ENCODE data around the gene ITGA1.
A peak's percentile ranks its signal among the peaks of the same experiment; 100 is the strongest.

Gene ITGA1

DNA sequence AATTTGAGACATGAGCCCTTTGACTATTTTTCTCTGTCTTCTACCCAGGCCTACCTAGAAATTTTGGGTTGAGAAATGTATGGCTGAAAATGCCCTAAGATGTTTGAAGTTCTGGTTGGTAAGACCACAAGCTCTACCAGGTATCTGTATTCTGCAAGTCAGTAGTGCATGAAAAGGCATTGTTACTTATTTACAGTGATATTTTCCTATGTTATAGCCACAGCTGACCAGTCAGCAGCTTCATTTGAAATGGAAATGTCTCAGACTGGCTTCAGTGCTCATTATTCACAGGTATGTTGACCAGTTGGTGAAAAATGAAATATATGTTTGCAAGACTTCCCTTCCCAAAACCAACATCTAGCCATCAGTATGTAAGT lies 109.5 kb downstream of the ITGA1 start:
- DNase-seq (ENCODE audit: low spot score), result no peak

DNA sequence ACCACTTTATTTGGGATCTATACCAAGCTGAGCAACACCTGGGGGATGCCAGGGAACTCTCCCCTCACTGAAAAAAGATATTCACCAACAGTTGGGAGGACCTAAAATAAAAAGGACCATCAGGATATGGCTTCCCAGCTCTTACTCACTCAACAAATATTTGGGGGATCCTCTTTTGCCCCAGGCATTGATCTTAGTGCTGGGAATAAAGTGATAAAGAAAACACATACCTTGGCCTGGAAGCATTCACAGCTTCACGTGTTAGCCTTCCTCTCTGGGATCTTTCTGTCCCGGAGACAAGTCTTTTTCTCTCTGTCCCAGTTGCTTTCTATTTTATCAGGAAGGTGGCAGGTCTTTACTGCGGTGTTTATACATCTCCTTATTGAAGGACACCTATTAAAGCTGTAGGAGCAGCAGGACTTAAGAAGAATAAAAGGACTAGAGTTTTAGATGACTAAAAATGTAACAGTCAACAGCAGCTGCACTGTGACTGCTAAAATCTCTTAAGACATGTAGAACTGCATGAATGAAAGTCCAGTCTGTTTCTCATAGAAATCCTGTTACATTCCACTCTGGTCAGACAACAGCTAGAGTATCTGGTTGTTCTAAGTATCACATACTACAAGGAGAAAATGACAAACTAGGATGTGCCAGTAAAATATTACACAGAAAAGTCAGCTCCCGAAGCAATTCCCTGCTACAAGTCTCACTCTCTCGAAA lies 111.4 kb downstream of the ITGA1 start:
- DNase-seq (ENCODE audit: low spot score), result no peak

DNA sequence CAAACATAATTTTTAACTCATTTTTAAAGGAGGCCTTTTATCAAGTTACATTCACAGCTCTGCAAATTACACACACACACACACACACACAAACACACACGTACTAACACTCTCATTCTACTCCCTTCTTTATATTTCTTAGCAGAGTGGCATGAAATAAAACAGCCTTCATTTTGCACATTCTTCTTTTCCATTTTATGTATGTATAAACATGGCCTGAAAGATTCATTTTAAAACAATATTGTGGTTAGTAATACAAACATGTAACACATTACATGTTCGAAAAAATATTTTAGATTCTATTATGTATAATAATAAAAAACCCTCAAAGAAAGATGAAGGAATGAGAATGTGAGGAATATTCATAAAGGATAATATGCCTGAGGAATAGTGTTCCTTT lies 115.4 kb downstream of the ITGA1 start:
- no peak for DNase-seq (ENCODE audit: low spot score)

DNA sequence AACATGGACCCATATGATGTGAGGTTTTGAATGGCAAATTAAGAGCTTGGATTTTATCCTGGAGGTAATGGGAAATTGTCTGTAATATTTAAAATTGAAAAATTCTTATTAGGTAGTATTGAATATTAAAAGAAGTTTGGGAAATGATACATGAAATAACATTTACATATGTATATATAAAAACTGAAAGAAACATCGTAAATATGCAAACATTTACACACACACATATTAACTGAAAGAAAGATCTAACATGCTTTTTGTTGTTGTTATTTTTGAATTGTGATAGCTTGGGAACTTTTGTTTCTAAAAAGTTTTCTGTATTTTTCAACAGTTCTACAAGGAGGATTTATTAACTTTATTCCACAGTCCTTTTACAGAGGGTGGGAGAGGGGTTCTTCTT lies 118.6 kb downstream of the ITGA1 start:
- DNase-seq (ENCODE audit: low spot score), result no peak

DNA sequence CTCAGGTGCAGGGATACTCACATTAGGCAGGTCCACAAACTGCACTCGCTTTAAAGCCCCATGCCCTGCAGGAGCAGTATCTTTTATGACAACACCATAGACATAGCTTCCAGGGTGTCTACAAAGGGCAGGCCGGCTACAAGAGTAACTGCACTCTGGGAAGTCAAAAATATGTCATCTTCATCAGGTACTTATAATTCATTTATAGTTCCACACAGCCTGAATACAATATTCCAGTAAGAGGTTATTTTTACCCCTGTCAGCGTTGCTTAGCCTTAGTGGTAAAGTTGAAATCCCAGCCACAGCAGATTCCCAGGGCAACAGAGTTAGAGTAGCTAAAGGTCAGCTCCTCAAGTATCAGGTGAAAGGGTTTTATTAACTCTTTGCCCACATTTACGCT lies 119.1 kb downstream of the ITGA1 start:
- DNase-seq (ENCODE audit: low spot score), result no peak

DNA sequence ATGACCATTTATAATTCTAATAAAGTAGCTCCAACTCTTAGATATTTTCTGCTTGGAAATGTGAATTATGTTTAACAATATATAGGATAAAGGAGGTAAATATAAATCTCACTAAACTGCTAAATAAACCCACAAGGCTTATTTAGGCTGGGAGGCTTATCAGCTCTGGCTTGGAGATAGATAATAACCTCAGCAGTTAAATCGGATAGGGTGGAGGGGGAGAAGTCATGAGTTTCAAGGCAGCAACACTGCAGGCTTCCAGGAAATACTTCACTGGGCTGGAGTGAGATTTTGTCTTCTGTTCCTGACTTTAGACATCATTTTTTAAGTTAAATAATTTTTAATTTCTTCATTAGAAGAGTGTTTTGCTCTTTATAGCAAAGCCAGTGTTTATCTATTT lies 121.5 kb downstream of the ITGA1 start:
- no peak for DNase-seq (ENCODE audit: low spot score)

DNA sequence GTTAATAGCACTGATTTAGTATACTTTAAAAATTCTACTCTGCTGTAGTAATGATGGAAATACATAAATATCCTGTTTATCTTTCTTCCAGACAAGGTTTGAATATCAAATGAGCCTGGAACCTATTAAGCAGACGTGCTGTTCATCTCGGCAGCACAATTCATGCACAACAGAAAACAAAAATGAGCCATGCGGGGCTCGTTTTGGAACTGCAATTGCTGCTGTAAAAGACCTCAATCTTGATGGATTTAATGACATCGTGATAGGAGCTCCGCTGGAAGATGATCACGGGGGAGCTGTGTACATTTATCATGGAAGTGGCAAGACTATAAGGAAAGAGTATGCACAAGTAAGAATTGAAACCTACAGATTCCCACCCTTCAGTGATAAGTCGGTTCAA lies 122.4 kb downstream of the ITGA1 start:
- DNase-seq (ENCODE audit: low spot score), result no peak

DNA sequence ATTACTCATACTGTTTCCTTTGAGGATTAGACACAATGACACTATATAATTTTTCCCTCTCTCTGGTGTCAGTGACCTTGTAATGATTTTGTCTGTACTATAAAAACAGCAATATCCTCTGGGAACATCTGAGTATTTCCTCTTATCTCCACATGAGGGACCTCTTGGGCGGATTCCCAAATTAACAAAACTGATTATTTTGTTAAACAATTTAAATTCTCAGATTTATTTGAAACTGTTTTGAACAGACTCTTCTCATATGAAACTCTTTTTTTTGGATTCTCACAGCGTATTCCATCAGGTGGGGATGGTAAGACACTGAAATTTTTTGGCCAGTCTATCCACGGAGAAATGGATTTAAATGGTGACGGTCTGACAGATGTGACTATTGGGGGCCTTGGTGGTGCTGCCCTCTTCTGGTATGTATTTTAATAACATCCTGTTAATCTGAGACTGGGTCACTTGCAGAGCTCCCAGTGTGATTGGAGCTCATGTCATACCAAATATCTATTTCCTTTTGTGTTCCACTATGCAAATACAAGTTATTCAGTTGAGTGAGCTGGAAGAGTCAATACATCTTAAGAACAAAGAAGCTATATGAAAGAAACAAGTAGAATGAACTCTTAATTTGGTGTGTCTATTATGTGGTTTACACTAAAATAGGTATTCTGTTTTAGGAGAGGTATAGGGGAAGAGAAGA lies 127.6 kb downstream of the ITGA1 start:
- DNase-seq (ENCODE audit: low spot score), result peak; percentile 68

DNA sequence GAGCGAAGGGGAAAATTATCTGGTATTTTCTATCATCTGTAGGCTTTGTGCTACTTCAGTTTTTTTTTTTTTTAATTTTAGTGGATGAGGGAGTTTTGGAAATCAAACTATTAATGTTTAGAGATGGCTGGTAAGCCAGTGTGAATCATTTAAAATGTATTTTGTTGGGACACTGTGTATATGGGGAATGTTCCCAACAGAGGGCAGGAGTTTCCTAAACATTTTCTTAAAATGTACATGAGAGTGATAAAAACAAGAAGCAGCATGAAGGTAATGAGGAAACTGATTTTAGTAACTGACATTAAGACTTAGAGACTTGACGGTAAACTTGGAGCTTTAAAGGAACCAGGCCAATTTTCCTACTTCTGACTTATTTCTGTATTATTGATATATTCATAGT lies 133.2 kb downstream of the ITGA1 start:
- no peak for DNase-seq (ENCODE audit: low spot score)

DNA sequence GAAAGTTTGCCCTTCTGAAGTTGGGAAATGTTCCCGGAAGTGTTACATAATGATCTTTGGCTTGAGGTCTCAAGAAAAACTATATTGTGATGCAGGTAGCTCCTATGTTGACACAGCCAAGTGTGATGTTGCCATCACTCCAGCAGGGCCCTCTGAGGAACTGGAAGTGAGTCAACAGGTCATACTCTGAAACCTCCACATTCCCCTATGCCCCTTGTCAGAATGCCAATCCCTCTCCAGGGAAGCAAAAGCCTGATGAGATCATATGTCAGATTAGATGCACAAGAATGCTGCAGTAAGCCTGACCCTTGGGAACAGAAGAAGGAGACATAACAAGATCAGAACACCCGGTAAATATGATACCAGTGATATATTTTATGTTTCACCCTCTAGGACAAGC lies 134.7 kb downstream of the ITGA1 start:
- DNase-seq (ENCODE audit: low spot score), result no peak

DNA sequence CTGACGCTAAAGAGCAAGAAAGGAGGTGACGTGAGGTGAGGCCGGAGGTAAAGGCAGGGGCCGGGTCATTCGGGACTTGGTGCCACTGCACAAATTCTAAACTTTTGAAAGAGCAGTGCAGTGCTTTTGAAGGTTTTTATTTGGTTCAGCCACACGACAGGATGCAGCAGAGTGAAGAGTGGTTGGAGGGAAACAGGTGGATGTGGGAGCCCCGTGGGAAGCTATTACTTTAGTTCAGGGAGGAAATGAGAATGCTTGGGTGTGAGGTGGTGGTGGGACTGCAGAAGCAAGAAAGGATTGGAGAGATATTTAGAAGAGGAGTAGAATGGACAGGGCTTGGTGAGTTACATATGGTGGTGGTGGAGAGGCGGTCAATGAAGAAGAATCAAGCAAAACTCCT lies 136.7 kb downstream of the ITGA1 start:
- DNase-seq (ENCODE audit: low spot score), result no peak

DNA sequence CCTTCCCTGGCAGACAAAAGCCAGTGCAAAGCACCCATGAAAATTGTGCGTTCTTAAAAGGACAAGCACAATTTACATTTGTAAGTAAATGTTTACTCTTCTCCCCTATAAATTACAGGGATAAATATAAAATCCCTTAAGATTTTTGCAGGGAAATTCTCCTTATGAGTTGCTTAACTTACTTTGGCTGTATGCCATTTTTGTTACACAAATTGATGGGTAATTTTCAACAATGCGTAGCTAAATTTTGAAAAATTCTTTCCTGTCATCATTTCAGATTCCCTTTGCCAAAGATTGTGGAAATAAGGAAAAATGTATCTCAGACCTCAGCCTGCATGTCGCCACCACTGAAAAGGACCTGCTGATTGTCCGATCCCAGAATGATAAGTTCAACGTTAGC lies 137.3 kb downstream of the ITGA1 start:
- DNase-seq (ENCODE audit: low spot score), result no peak

DNA sequence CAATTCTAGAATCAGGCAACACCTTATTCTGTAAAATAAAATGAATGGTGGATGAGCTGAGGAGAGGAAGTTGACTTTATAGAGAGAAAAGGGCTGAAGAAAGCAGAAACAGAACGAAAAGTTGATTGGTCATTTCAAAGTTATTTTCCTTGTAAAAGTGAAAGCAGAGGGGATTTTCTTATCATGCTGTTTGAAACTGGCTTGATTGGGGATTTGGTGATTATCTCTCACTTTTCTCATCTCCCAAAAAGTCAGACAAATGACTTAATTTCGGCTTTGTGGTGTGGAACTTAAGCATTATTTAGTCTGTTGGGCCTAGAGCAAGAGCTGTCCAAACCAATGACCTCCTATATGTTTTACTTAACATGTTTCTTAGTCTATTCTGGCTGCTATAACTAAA lies 141.0 kb downstream of the ITGA1 start:
- DNase-seq (ENCODE audit: low spot score), result no peak

DNA sequence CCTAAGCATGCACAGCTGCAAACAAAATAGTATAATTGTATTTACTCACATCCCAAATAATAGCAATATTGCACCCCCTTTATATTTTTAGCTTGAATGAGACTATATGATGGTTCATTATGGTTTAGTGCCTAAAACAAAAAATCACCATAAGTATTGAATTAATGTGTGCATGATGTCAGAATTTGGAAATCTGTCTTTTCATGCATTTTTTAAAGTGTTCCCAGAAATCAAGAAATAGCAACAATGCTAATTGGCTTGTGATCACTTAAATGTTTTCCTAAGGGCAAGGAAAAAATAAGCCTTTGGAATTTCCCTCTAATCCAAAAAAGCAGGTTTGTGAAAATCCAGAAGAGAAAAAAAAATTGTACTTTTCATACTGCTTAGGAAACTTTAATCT lies 150.5 kb downstream of the ITGA1 start:
- DNase-seq (ENCODE audit: low spot score), result no peak

DNA sequence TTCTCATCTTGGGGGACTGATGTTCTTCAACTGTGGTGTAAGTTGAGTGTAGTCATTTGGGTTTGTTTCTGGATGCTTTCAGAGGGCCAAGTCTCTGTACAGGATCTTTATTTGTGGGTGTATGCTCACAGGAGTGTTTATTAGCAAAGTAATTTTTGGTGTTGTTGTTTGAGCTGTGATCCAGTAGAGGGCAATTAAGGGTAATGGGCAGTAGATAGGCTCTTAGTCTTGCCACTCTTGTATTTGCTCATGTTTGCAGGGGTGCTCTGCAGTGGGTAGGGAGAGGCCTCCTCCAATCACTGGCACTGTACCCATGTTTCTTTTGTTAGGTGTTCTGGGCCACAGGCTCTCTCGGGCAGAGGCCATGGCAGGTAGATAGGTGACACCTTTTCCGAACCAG lies 155.6 kb downstream of the ITGA1 start:
- no peak for DNase-seq (ENCODE audit: low spot score)

DNA sequence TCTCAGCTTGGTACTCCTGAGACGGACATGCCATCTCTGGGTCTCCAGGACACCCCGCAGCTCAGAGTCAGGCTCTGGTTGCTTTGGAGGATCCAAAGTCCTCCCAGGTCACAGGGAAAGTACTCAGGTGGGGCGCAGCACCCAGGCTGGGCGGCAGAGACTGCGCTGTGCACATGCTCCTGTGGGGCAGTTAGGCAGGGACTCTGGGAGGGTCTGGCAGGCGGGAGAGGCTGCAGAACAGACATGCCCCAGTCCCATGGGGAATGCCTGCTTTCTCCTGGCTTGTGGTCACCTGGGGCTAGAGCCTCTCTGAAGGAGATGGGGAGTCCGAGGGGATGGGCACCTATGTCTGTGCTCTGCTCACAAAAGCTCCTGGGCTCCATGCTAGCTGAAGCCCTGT lies 156.1 kb downstream of the ITGA1 start:
- no peak for DNase-seq (ENCODE audit: low spot score)

DNA sequence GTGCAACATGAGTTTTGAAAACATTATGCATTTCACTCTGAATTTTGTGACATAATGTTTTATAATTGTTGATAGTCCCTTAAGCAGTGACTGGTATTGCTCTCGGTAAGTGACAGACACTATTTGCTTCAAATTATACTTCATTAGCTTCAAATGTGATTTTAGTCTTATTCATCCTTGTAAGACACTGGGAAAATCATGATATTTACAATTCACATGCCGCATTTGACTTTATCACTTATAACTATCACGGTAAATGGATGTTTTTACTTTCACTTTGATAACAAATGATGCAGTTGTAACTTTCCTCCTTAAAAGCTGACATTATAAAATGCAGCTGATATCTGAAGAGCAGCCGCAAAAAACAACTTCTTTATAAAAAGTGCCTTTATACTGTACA lies 157.3 kb downstream of the ITGA1 start:
- DNase-seq (ENCODE audit: low spot score), result no peak

DNA sequence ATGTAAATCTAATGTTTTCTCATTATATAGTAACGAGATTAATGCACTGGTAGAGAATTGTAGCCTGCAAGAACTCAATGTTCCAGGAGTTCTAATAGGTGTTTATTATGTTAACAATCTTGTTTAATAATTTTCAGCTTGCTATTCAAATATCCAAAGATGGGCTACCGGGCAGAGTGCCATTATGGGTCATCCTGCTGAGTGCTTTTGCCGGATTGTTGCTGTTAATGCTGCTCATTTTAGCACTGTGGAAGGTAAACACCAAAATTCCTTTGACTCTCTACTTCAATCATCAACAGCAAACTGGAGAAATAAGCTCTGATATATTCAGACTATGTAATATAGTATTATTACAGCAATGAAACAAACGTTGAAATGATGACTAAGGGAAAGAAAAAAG lies 159.5 kb downstream of the ITGA1 start:
- no peak for DNase-seq (ENCODE audit: low spot score)

DNA sequence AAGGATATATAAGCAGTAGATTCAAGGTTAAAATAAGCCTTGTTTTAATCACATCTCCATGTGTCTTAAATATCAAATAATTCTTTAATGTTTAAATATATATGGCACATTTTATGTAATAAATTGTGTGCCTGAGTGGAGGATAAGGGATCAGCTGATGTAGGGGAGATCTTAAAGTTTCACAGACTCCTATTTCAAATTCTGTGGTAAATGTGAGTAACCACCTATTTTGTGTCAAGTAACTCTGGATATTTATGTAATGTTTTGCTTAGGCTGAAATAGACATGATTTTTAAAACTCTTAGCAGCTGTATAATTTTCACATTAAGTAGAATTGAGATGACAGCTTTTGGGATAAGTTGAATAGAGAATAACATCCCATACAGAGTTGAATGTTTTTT lies 160.1 kb downstream of the ITGA1 start:
- no peak for DNase-seq (ENCODE audit: low spot score)

DNA sequence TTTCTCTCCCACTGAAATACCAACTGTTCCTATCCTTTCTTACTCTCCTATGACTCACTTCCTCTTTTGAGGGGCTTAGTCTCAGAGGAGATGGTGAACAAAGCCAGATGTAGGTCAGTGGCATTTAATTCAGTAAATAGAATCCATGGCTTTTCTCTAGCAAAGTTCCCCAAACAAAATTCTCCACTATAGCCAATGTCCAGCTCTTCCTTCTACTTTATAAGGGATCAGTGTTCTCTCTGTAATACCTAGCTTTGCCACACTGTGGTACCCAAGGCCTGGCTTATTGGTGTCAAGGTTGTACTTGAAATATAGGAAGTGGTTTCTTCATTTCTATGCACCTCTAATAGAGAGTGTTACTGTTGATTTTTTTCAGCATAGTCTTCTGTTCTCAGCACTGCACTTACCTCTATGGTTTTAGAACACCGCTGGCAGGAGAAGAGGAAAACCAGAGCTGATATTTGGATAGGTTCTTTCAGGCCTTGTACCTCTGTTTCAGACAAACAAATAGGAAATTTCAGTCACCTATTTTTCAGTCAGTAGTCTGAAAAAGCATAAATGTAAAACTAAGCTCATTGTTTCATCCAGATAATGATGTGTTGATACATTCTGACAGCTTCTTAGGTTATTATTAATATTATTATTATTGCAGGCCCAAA lies 160.8 kb downstream of the ITGA1 start:
- DNase-seq (ENCODE audit: low spot score), result peak; percentile 67

DNA sequence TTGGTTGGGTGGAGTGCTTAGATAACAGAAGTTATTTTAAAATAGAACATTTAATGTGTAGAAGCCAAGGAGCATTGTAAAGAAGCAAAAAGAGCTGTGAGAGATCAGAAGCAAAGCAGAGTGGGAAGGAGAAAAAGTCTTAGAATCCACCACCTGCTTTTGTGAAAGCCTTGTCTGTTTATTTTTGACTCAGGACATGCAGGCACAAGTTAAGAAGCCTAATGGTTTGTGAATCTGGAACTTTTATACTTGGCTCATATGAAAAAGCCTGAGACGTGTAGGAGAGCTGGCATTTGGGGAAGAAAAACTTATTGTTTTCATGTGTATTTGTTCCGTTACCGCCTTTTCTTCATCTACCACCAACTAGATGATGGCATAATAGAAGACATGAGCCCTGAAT lies 163.0 kb downstream of the ITGA1 start:
- no peak for DNase-seq (ENCODE audit: low spot score)

DNA sequence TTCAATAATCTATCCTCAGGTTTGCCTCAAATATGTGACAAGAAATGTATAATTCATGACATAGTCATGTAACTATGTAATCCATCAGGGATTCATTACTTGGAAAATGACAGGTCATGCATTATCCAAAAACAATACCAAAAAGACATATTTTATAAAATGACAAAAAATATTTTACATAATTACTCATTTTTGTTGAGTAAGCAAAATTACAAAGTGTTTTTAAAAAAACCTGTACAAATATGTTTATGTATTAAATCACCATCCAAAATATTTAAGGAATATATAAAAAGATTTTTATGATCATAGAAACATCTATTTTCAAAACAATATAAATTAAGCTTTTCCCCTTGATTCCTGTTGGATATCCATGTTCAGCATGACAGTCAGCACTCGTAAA lies 164.8 kb downstream of the ITGA1 start:
- DNase-seq (ENCODE audit: low spot score), result no peak

DNA sequence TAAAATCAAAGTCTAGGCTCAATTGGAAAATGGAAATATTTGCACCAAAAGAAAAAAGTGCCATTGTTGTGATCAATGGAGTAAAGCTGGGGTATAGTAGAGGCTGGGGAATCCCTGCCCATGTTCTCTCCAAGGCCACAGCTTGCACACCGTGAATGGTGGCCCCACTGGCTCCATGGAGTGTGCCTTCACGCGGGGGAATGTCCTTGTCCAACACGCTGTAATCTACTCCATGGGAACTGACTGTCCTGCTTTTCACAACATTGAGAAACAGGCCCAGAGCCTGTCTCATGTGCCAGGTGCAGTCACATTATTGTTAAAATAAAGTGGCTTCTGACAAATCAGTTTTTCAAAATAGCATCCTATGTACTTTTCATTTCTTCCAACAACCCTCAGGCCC lies 168.3 kb downstream of the ITGA1 start:
- no peak for DNase-seq (ENCODE audit: low spot score)

Measured in CD4-positive, alpha-beta T cell treated with Interleukin-6 at 100 ng/mL for 8 hours (primary cell).